IMR-90 (cell line): Measurements from ENCODE around the gene GGT5. TPM values are rescaled to one million over a fixed set of nuclear protein-coding genes. Genes with fewer than 3 reads are reported as not detected.
"Not testable (repeated sequence)": the region's sequence is repeated elsewhere in the genome, so short reads cannot be mapped to it uniquely, and the experiment has no call there.

Experiments
- ATAC-seq: fragments of 200-7000 bp; cut with Tn5 transposase; 2 replicates; pipeline ENCODE4 v1.9.1; 2020; ENCODE audit warnings: low read depth, mild to moderate bottlenecking, moderate library complexity
- BruUV-seq: library from RNA; stranded (reverse); fragments of 400-500 nt; replicated peaks from 2 replicates; lab custom pipeline; 2021; lab: Mats Ljungman, UMichigan
- CTCF ChIA-PET: fragments of 300-600 bp; formaldehyde crosslinking; extraction: SDS; loops from one replicate; lab custom pipeline; 2021; ENCODE audit warnings: antibody characterized with exemption; lab: Yijun Ruan, JAX
- POLR2A ChIA-PET: fragments of 300-600 bp; sonication (Branson Sonifier 250); formaldehyde crosslinking; loops from one replicate; lab custom pipeline; 2022; ENCODE audit warnings: antibody characterized with exemption; ENCODE audit not compliant: unreplicated experiment; lab: Charles Lee
- DNase-seq: peaks from one replicate; pipeline ENCODE4 v3.0.0; 2013
- H2AFZ ChIP-seq: replicated peaks from 2 replicates; pipeline ENCODE3; 2013; ENCODE audit warnings: low read length, mild to moderate bottlenecking; ENCODE audit not compliant: poor library complexity
- H2AK5ac ChIP-seq: 2 replicates; pipeline ENCODE4 v1.6.1; 2013; ENCODE audit warnings: low read depth, low read length, inconsistent platforms
- H2AK9ac ChIP-seq: replicated peaks from 2 replicates; pipeline ENCODE3; 2013; ENCODE audit warnings: mild to moderate bottlenecking, low read depth, low read length, moderate library complexity; ENCODE audit not compliant: poor library complexity
- H2BK120ac ChIP-seq: 2 replicates; pipeline ENCODE4 v1.6.1; 2013; ENCODE audit warnings: low read depth, low read length, inconsistent platforms
- H2BK15ac ChIP-seq: 3 replicates; pipeline ENCODE4 v1.6.1; 2013; ENCODE audit warnings: low read depth, low read length, inconsistent platforms
- H2BK20ac ChIP-seq: 2 replicates; pipeline ENCODE4 v1.6.1; 2013; ENCODE audit warnings: low read depth, mild to moderate bottlenecking, inconsistent platforms, low read length, moderate library complexity
- H2BK5ac ChIP-seq: 2 replicates; pipeline ENCODE4 v1.6.1; 2013; ENCODE audit warnings: mild to moderate bottlenecking, low read depth, low read length, inconsistent platforms; ENCODE audit not compliant: poor library complexity, severe bottlenecking
- H3K14ac ChIP-seq: replicated peaks from 2 replicates; pipeline ENCODE4 v1.6.1; 2013; ENCODE audit warnings: low read depth, low read length, inconsistent platforms
- H3K18ac ChIP-seq: 2 replicates; pipeline ENCODE4 v1.6.1; 2013; ENCODE audit warnings: low read depth, low read length, control low read depth
- H3K23ac ChIP-seq: 2 replicates; pipeline ENCODE4 v1.6.1; 2013; ENCODE audit warnings: low read depth, low read length, inconsistent platforms
- H3K27ac ChIP-seq: 2 replicates; pipeline ENCODE4 v1.5.1; 2013; ENCODE audit warnings: mild to moderate bottlenecking, control low read depth, low read length; ENCODE audit not compliant: insufficient read depth
- H3K27me3 ChIP-seq: 2 replicates; pipeline ENCODE4 v1.6.1; 2013; ENCODE audit warnings: low read length; ENCODE audit not compliant: control insufficient read depth, insufficient read depth
- H3K36me3 ChIP-seq: 2 replicates; pipeline ENCODE4 v1.6.1; 2013; ENCODE audit warnings: low read length, mixed read lengths; ENCODE audit not compliant: control insufficient read depth, insufficient read depth
- H3K4ac ChIP-seq: 2 replicates; pipeline ENCODE4 v1.6.1; 2013; ENCODE audit warnings: low read depth, low read length, inconsistent platforms
- H3K4me1 ChIP-seq: 2 replicates; pipeline ENCODE4 v1.6.1; 2013; ENCODE audit warnings: low read length, mixed read lengths; ENCODE audit not compliant: control insufficient read depth, insufficient read depth
- H3K4me2 ChIP-seq: 2 replicates; pipeline ENCODE4 v1.6.1; 2013; ENCODE audit warnings: low read depth, mild to moderate bottlenecking, control low read depth, low read length, moderate library complexity
- H3K4me3 ChIP-seq: 2 replicates; pipeline ENCODE4 v1.5.1; 2013; ENCODE audit warnings: low read depth, mild to moderate bottlenecking, control low read depth, low read length, moderate library complexity; ENCODE audit not compliant: insufficient read depth
- H3K56ac ChIP-seq: 2 replicates; pipeline ENCODE4 v1.6.1; 2013; ENCODE audit warnings: low read length, inconsistent platforms; ENCODE audit not compliant: insufficient read depth; ENCODE audit errors: extremely low read depth
- H3K79me1 ChIP-seq, 2 experiments: 2 replicates each; pipeline ENCODE4 v1.6.1; 2013; ENCODE audit warnings: low read length in 2 of 2, inconsistent platforms in 1 of 2, low read depth in 1 of 2
- H3K9ac ChIP-seq: 2 replicates; pipeline ENCODE4 v1.6.1; 2013; ENCODE audit warnings: low read depth, low read length, control low read depth
- H3K9me1 ChIP-seq: 2 replicates; pipeline ENCODE4 v1.6.1; 2013; ENCODE audit warnings: low read length, inconsistent platforms; ENCODE audit not compliant: insufficient read depth
- H3K9me3 ChIP-seq: 2 replicates; pipeline ENCODE4 v1.6.1; 2013; ENCODE audit warnings: low read length; ENCODE audit not compliant: control insufficient read depth, insufficient read depth
- H4K20me1 ChIP-seq: 2 replicates; pipeline ENCODE4 v1.6.1; 2013; ENCODE audit warnings: low read length, inconsistent platforms; ENCODE audit not compliant: insufficient read depth
- H4K5ac ChIP-seq: 2 replicates; pipeline ENCODE4 v1.6.1; 2013; ENCODE audit warnings: mild to moderate bottlenecking, low read depth, low read length, control low read depth
- H4K8ac ChIP-seq, 2 experiments: 2 replicates each; pipeline ENCODE4 v1.6.1; 2013; ENCODE audit warnings: low read depth in 2 of 2, low read length in 2 of 2, control low read depth in 1 of 2, inconsistent platforms in 1 of 2
- H4K91ac ChIP-seq: 2 replicates; pipeline ENCODE4 v1.6.1; 2013; ENCODE audit warnings: low read depth, low read length, inconsistent platforms; ENCODE audit not compliant: insufficient read depth
- CEBPB ChIP-seq: IDR thresholded peaks from 2 replicates; pipeline ENCODE4 v1.6.1; 2012; ENCODE audit warnings: low read depth, low read length, improper control_type of control experiment
- MAZ ChIP-seq: IDR thresholded peaks from 2 replicates; pipeline ENCODE4 v1.6.1; 2012; ENCODE audit warnings: low read depth, mild to moderate bottlenecking, low read length, improper control_type of control experiment, moderate library complexity, borderline replicate concordance
- WGBS, 2 experiments: methylation state at CpG; one replicate each; pipeline versions ENCODE4 v1.1.5 to v1.1.7; 2013; ENCODE audit warnings: missing lambda C conversion rate in 2 of 2; ENCODE audit not compliant: insufficient read length in 1 of 2; ENCODE audit errors: extremely low coverage in 2 of 2; 5-methylcytosine and 5-hydroxymethylcytosine counted together
- dilution Hi-C: fragments of 300-500 bp; cut with HindIII; formaldehyde crosslinking; loops from one replicate; pipeline ENCODE4 v1.14.3; 2018; ENCODE audit warnings: low sequenced_read_pairs; ENCODE audit not compliant: unreplicated experiment
- in situ Hi-C: fragments of 300-500 bp; cut with MboI; formaldehyde crosslinking; loops from 3 replicates; pipeline ENCODE4 v1.14.3; 2019; ENCODE audit warnings: low sequenced_read_pairs, inconsistent platforms, mixed read lengths
- intact Hi-C: fragments of 100-400 bp; cut with micrococcal nuclease; formaldehyde crosslinking; loops from 2 replicates; pipeline ENCODE4 v1.10.0; 2022
- polyA plus RNA-seq, 3 experiments: library from polyadenylated mRNA; depleted of rRNA; stranded (reverse); fragments of >200 nt; gene quantifications; 2 replicates each; pipeline ENCODE4 v1.2.3, GENCODE V29; 2012; ENCODE audit warnings: low replicate concordance in 1 of 3
- total RNA-seq: library from RNA; depleted of rRNA; stranded (reverse); fragments of >200 nt; gene quantifications from 2 replicates; pipeline ENCODE4 v1.2.3, GENCODE V29; 2012

Gene GGT5
- total and polyA plus RNA-seq, 2 of the 4 experiments (the other 2 are of a cell fraction), result 0.18 to 5.8 TPM

DNA sequence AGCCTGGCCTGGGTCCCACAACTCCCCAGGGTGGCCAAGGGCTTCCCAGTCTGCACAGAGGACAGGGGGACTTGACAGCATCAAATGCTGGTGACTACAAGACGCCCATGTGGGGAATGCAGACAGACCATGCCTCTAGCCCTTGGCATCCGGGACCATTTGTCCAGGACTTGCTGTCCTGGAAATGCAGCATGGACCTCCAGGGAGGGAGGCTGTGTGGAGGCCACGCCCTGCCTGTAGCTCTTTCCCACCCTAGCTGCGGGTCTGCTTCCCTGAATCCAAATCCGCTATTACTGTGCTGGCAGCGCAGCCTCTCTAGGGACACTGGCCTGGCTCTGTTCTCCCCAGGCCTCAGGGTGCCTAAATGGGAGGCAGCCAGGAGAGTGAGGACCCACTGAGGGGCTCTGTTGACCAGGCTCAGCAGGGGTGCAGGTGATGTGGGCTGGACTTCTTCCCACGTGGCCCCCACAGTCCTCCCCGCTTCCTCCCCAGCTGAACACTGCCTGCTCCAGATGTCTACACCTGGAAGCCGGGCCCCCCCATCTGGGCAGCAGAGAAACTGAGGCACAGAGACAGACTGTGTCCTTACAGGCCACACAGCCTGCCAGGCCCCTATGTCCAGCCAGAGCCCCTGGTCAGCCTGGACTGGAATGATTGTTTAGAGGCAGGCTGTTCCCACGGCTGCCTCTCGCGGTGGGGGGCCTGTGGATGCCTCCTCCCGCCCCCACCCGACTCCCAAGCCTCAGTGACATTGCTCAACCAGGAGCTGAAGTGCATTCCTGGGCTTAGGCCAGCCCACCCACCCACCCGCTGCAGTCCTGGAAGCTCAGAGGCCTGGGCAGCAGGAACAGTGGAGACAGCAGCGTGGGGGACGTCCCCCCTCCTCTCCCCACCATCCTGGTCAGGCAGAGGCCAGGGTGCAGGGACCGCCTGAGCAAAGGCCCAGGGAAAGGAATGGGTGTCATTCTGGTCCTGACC, 991 bp upstream of the GGT5 start:
- Histone ChIP-seq H4K91ac (peak overlapping the region; percentile 98), H3K4ac (peak overlapping the region; percentile 98), H2BK15ac (peak overlapping the region; percentile 98; the same call in 2 of the 3 replicates), H3K23ac (peak overlapping the region; percentile 93), H3K9me1 (peaks cover 12% of the 10 kb centered on the region), H2BK5ac (peak overlapping the region; percentile 97), H2AFZ (peak overlapping the region; percentile 76), H2BK20ac (peak overlapping the region; percentile 92), H3K4me2 (peak overlapping the region; percentile 3; the same call in 1 of the 2 replicates), H4K8ac (peak overlapping the region; percentile 96 to 97), H3K4me1 (peaks cover 39% of the 10 kb centered on the region), H3K9ac (peak overlapping the region; percentile 69), H3K79me1 (peaks cover 0 to 23% of the 10 kb centered on the region in 2 experiments; a peak in 2 of 4 replicates), H2BK120ac (peak overlapping the region; percentile 97), H3K14ac (peak overlapping the region; percentile 94), H3K27ac (peak overlapping the region; percentile 97), H3K56ac (peak overlapping the region; percentile 51; the same call in 1 of the 2 replicates), H4K5ac (peak overlapping the region; percentile 90), H3K18ac (peak overlapping the region; percentile 98), H2AK5ac (peak overlapping the region; percentile 100)
- H3K4me3 ChIP-seq, POLR2A ChIA-PET, dilution Hi-C loops, H2AK9ac ChIP-seq, H3K27me3 ChIP-seq, BruUV-seq, H3K9me3 ChIP-seq, in situ Hi-C loops, ATAC-seq, H3K36me3 ChIP-seq, H4K20me1 ChIP-seq: not testable (repeated sequence)
- CTCF ChIA-PET, result interaction anchor here (1.0 kb wide), 1 partner anchor 57 kb away, joined by 3 read pairs; no protein-coding TSS in a partner anchor
- DNase-seq, result peak; percentile 75
- intact Hi-C loops, result loop anchor here (5.0 to 10.0 kb wide), 2 partner anchors 39 to 261 kb away; partner anchors contain the start of gene GSTT2
- TF ChIP-seq MAZ (peak; percentile 82; the same call in 1 of the 2 replicates), CEBPB (0 out of 2 replicates have a peak, but pooled peaks have one; percentile 35)
- WGBS, 2 experiments, result 71% methylated on average over 1 of the region's 18 CpGs; no CpG with 5 or more reads in 1 of the 2 experiments
